ENCODE measurements around the gene COLEC11. TPM values are rescaled to one million over a fixed set of nuclear protein-coding genes. Genes with fewer than 3 reads are reported as not detected.

The COLEC11 gene
- total RNA-seq, 1 experiment from 2014 or later: not detected

DNA sequence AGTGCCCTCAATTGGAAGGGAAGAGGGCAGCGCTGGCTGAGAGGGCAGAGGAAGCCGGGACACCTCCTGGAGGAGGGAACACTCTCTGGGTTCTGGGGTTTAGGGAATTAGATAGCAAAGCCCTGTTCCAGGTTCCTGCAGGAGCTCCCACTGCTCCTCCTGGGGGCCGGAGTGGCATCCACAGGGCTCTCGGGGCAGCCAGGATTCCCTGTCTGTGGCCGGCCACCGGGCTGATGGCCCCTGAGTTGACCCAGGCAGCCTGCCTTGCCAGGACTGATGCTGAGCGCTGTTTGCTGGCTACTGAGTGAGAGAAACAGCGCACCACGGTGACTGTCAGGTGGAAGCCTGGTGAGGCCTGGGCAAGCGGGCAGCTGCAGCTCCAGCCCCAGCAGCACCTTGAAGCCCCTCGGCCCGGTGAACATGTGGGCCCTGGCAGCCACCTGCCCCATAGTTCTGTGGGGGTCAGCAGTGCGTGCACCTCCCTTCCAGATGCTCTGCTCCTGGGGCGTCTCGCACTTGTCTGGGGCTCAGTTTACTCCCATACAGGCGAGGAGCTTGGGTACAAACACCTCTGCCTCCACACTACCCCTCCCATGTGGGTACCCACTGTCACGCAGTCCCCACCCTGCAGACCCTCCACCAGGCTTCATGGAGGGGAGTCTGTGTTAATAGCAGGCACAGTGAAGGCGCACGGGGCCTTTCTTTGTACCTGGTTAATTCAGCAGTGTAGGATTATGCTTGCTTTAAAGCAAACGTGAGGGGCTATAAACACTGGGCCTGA, 55.4 kb downstream of the COLEC11 start:
- no peaks in the 10 kb centered on the region for H3K79me2 ChIP-seq (ENCODE audit: low read length)
- no peak for DNase-seq
- H3K4me2 ChIP-seq (ENCODE audit: low read depth, low read length, poor library complexity, severe bottlenecking): peak overlapping the region; percentile 24
- H3K36me3 ChIP-seq (ENCODE audit: insufficient read depth, low read length): no peaks in the 10 kb centered on the region
- H4K20me1 ChIP-seq (ENCODE audit: insufficient read depth, low read depth, low read length): no peaks in the 10 kb centered on the region
- H3K4me3 ChIP-seq (ENCODE audit: low read length): no peak overlapping the region
- H2AFZ ChIP-seq (ENCODE audit: low read length): no peak overlapping the region
- peaks cover 19% of the 10 kb centered on the region for H3K4me1 ChIP-seq (ENCODE audit: low read length)
- H3K9me3 ChIP-seq (ENCODE audit: low read length): no peaks in the 10 kb centered on the region
- no peaks in the 10 kb centered on the region for H3K9me2 ChIP-seq (replicated peaks; ENCODE audit: insufficient read depth, low read length)
- H3K27me3 ChIP-seq (ENCODE audit: low read length): no peaks in the 10 kb centered on the region
- H3K9ac ChIP-seq (ENCODE audit: low read length): 0 out of 2 replicates have a peak overlapping the region, but pooled peaks have one; percentile 8
- no peak overlapping the region for H3K27ac ChIP-seq (ENCODE audit: low read length)

DNA sequence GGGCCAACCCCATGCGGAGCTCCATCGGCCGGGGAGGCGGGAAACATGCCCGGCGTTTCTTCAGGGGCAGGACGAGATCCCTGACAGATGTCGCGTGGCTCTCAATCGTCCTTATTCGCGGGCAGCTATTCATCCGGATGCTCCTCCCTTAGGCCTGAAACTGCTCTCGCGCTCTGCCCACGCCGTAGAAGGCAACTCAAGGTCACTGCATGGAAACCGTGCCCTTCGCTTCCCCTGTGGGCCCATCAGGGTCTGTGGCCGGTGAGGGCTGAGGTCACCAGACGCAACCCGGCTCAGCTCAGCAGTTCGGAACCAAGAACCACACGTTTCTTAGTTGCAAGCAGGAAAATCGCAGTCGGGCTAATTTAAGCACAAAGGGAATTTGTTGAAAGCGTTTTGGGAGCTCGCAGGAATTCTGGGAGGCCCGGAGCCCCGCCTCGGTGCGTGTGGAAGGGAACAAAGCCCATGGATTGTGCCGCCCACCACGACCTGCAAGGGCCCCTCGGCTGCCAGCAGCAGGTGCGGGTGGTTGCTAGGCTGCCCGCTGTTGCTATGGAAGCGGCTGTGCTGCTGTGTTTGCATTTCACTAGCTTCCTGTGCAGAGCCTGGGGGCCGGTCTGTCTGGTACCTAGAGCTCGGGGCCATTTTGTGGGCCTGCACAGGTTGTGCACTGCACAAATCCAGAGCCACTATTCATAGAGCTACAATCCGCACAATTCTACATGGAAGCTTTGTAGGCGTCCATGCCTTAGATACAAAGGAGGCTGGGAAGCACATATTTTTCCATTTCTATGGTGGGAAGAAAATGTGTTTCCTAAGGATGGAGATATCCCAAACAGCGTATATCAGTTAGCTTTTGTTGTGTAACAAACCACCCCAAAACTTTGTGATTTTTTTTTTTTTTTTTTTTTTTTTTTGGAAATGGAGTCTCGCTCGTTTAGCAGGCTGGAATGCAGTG, 57.1 kb downstream of the COLEC11 start:
- Histone ChIP-seq H3K36me3 (ENCODE audit: insufficient read depth, low read length) (no peaks in the 10 kb centered on the region), H2AFZ (ENCODE audit: low read length) (peak overlapping the region; percentile 75), H3K79me2 (ENCODE audit: low read length) (no peaks in the 10 kb centered on the region), H3K9ac (ENCODE audit: low read length) (peak overlapping the region; percentile 52), H3K9me3 (ENCODE audit: low read length) (no peaks in the 10 kb centered on the region), H3K4me3 (ENCODE audit: low read length) (peak overlapping the region; percentile 56), H3K9me2 (replicated peaks; ENCODE audit: insufficient read depth, low read length) (no peaks in the 10 kb centered on the region), H4K20me1 (ENCODE audit: insufficient read depth, low read depth, low read length) (no peaks in the 10 kb centered on the region), H3K27ac (ENCODE audit: low read length) (peak overlapping the region; percentile 50; the same call in 1 of the 2 replicates), H3K27me3 (ENCODE audit: low read length) (no peaks in the 10 kb centered on the region), H3K4me1 (ENCODE audit: low read length) (peaks cover 23% of the 10 kb centered on the region), H3K4me2 (ENCODE audit: low read depth, low read length, poor library complexity, severe bottlenecking) (peak overlapping the region; percentile 64)
- DNase-seq: peak; percentile 92

DNA sequence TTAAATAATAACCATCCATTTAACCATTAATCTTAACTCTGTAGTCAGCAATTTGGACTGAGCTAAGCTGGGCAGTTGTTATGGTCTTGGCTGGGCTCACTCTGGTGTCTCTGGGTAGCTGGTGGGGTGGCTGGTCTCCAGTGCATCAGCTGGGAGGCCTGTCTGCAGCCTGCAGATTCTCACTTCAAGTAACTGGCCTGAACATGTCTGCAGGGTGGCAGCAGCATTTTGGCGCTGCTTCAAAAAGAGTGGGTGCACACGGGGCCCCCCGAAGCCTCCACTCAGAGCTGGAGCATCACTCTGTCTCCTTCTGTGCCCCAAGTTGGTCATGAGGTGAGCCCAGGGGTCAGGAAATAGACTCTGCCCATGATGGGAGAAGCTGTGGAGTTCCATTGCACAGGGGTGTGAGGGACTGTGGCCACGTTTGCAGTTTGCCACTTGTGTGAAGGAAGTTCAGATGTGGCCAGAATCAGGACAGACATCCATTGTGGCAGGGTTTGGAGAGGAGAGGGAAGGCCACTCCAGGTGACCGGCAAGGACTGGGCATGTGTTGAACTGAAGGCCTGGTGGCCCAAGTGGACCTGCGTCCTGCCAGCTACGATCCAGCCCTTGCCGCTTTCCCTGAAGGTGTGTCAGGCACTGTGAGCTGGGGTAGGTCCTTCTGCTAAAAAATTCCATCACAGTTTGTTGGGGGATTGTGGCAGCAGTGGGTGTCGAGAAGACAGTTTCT, 58.1 kb downstream of the COLEC11 start:
- no peak for DNase-seq
- H3K4me3 ChIP-seq (ENCODE audit: low read length): no peak overlapping the region
- no peak overlapping the region for H3K27ac ChIP-seq (ENCODE audit: low read length)
- H3K9me3 ChIP-seq (ENCODE audit: low read length): no peaks in the 10 kb centered on the region
- no peaks in the 10 kb centered on the region for H3K9me2 ChIP-seq (replicated peaks; ENCODE audit: insufficient read depth, low read length)
- no peaks in the 10 kb centered on the region for H4K20me1 ChIP-seq (ENCODE audit: insufficient read depth, low read depth, low read length)
- no peak overlapping the region for H2AFZ ChIP-seq (ENCODE audit: low read length)
- H3K36me3 ChIP-seq (ENCODE audit: insufficient read depth, low read length): no peaks in the 10 kb centered on the region
- no peaks in the 10 kb centered on the region for H3K27me3 ChIP-seq (ENCODE audit: low read length)
- no peak overlapping the region for H3K4me2 ChIP-seq (ENCODE audit: low read depth, low read length, poor library complexity, severe bottlenecking)
- no peak overlapping the region for H3K9ac ChIP-seq (ENCODE audit: low read length)
- H3K79me2 ChIP-seq (ENCODE audit: low read length): no peaks in the 10 kb centered on the region
- peaks cover 23% of the 10 kb centered on the region for H3K4me1 ChIP-seq (ENCODE audit: low read length)

DNA sequence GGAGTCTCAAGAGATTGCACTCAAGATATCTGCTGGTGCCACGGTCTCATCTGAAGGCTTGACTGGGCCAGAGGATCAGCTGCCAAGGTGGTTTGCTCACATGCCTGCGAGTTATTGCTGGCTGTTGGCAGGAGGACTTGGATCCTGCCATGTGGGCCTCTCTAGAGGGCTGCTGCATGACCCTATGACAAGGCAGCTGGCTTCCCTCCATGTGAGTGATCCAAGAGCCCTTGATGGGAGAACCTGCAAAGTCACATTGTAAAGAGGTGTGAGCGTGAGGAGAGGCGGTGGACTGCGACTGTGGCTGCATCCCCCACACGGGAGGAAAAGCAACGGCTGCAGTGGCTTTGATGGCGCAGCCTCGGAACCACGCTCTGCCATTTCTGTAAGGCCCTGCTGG, 59.1 kb downstream of the COLEC11 start:
- H3K9me3 ChIP-seq (ENCODE audit: low read length): no peaks in the 10 kb centered on the region
- no peak overlapping the region for H3K4me3 ChIP-seq (ENCODE audit: low read length)
- no peak overlapping the region for H3K27ac ChIP-seq (ENCODE audit: low read length)
- no peaks in the 10 kb centered on the region for H3K79me2 ChIP-seq (ENCODE audit: low read length)
- no peaks in the 10 kb centered on the region for H3K36me3 ChIP-seq (ENCODE audit: insufficient read depth, low read length)
- no peak for DNase-seq
- no peaks in the 10 kb centered on the region for H3K9me2 ChIP-seq (replicated peaks; ENCODE audit: insufficient read depth, low read length)
- peaks cover 23% of the 10 kb centered on the region for H3K4me1 ChIP-seq (ENCODE audit: low read length)
- H3K4me2 ChIP-seq (ENCODE audit: low read depth, low read length, poor library complexity, severe bottlenecking): no peak overlapping the region
- H3K9ac ChIP-seq (ENCODE audit: low read length): no peak overlapping the region
- no peaks in the 10 kb centered on the region for H3K27me3 ChIP-seq (ENCODE audit: low read length)
- H2AFZ ChIP-seq (ENCODE audit: low read length): no peak overlapping the region
- H4K20me1 ChIP-seq (ENCODE audit: insufficient read depth, low read depth, low read length): no peaks in the 10 kb centered on the region

DNA sequence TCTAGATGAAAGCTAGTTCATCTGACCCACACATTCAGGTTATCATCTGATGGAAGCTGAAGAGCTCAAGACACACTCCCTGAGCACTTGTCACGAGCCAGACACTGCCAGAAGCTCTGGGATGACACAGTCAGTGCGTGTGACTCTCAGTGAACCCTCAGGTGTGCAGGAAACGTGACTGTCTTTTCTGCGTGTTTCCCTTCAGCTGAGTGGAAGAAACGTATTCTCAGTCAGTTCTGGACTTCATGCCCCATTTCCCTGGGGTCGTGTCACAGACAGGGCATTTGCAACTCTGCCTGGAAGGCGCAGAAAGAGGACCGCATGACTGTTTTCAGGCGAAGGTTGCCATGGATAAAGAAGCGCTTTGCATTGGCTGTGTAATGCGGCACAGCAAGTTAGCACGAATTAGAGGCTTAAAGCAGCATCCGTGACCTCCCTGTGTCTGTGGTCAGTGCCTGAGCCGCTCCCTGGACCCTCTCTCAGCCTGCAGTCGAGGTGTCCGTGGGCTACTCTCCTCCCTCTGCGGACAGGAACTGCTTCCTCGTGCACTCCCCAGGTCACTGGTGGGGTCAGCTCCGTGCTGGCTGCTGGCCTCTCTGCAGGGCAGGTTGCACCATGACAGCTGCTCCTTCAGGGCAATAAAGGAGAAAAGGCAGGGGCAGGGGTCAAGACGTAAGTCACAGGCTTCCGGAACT, 59.8 kb downstream of the COLEC11 start:
- Histone ChIP-seq H2AFZ (ENCODE audit: low read length) (no peak overlapping the region), H3K9me3 (ENCODE audit: low read length) (no peaks in the 10 kb centered on the region), H3K4me2 (ENCODE audit: low read depth, low read length, poor library complexity, severe bottlenecking) (no peak overlapping the region), H3K27ac (ENCODE audit: low read length) (no peak overlapping the region), H3K4me1 (ENCODE audit: low read length) (peaks cover 23% of the 10 kb centered on the region), H3K4me3 (ENCODE audit: low read length) (no peak overlapping the region), H3K36me3 (ENCODE audit: insufficient read depth, low read length) (no peaks in the 10 kb centered on the region), H3K79me2 (ENCODE audit: low read length) (no peaks in the 10 kb centered on the region), H3K27me3 (ENCODE audit: low read length) (no peaks in the 10 kb centered on the region), H4K20me1 (ENCODE audit: insufficient read depth, low read depth, low read length) (no peaks in the 10 kb centered on the region), H3K9ac (ENCODE audit: low read length) (no peak overlapping the region), H3K9me2 (replicated peaks; ENCODE audit: insufficient read depth, low read length) (no peaks in the 10 kb centered on the region)
- DNase-seq: no peak

DNA sequence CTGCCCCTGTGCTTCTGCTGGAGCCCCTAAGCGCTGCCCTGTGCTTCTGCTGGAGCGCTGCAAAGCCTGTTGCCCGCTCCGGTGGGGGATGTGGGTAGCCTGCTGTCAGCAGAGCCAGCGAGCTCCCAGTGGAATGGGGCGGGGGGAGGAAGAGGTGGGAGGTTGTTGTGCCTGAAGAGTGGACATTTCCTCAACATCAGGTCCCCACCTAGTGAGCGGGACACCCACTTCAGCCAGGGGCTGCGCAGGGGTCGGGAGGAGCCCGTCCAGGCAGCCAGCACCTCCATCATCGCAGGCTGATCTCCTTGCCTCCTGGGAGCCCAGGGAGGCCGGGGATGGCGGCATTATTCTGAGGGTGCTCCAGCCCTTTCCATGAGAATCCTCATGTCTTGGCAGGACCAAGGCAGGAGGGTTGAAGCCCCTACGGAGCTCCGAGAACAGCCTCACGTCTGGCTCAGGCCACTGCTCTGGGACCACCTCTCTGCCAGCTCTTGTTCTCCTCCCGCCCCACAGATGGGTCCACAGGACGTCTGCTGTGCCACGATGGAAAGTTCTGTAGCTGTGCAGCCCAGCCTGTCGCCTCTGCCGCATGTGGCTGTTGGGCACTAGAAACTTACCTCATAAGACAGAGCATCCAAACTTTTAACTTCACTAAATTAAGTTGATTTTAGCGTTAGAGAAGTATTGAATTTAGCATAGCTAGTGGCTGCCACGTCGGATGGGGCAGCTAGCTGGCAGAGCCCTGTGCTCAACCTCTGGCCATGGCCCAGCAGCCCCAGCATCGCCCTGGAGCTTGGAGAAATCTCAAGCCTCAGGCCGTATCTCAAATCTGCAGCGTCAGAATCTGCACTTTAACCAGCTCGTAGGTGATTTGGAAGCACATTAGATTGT, 61.2 kb downstream of the COLEC11 start:
- H3K9me3 ChIP-seq (ENCODE audit: low read length): no peaks in the 10 kb centered on the region
- DNase-seq: no peak
- H3K27ac ChIP-seq (ENCODE audit: low read length): no peak overlapping the region
- H2AFZ ChIP-seq (ENCODE audit: low read length): no peak overlapping the region
- H3K27me3 ChIP-seq (ENCODE audit: low read length): no peaks in the 10 kb centered on the region
- no peaks in the 10 kb centered on the region for H3K9me2 ChIP-seq (replicated peaks; ENCODE audit: insufficient read depth, low read length)
- H3K79me2 ChIP-seq (ENCODE audit: low read length): no peaks in the 10 kb centered on the region
- no peak overlapping the region for H3K9ac ChIP-seq (ENCODE audit: low read length)
- no peak overlapping the region for H3K4me3 ChIP-seq (ENCODE audit: low read length)
- peaks cover 18% of the 10 kb centered on the region for H3K4me1 ChIP-seq (ENCODE audit: low read length)
- no peaks in the 10 kb centered on the region for H3K36me3 ChIP-seq (ENCODE audit: insufficient read depth, low read length)
- H3K4me2 ChIP-seq (ENCODE audit: low read depth, low read length, poor library complexity, severe bottlenecking): no peak overlapping the region
- no peaks in the 10 kb centered on the region for H4K20me1 ChIP-seq (ENCODE audit: insufficient read depth, low read depth, low read length)
